ENCODE results near the gene PAK4. TPM values are rescaled to one million over a fixed set of nuclear protein-coding genes. Genes with fewer than 3 reads are reported as not detected.

The PAK4 gene
- total RNA-seq, 1 experiment from 2014 or later: 63.1 TPM

- H3K23me2 ChIP-seq (ENCODE audit: insufficient read length, low read depth, low read length, poor library complexity, severe bottlenecking): peaks cover 3% of the 10 kb centered on the region
- no peaks in the 10 kb centered on the region; the same call in 1 of the 2 replicates for H3K4me1 ChIP-seq (ENCODE audit: insufficient read depth, low read length)
- no peak overlapping the region for H3T11ph ChIP-seq (ENCODE audit: low read length)
- H3K18ac ChIP-seq (ENCODE audit: insufficient read length, low read depth, low read length): no peak overlapping the region
- no peak overlapping the region for H4K8ac ChIP-seq (replicated peaks; ENCODE audit: insufficient read length, low read depth, low read length)
- DNase-seq: no peak
- Mint-ChIP-seq H3K4me1 (peaks cover 22 to 34% of the 10 kb centered on the region in 2 experiments), H3K27me3 (ENCODE audit: low read depth) (no peaks in the 10 kb centered on the region), H3K27ac (no peak overlapping the region), H3K4me3 (no peak overlapping the region), H3K36me3 (ENCODE audit: insufficient read depth in 1 of 3, low read depth in 3 of 3) (peaks cover 2 to 14% (median 13%) of the 10 kb centered on the region in 3 experiments; a peak in 6 of 7 replicates), H3K9me3 (no peaks in the 10 kb centered on the region)
- H3K79me1 ChIP-seq (ENCODE audit: insufficient read depth, low read depth, low read length, poor library complexity, severe bottlenecking): no peaks in the 10 kb centered on the region
- no peaks in the 10 kb centered on the region for H3K9me3 ChIP-seq (ENCODE audit: control insufficient read depth, low read depth, low read length)
- H3K23ac ChIP-seq (ENCODE audit: insufficient read length, low read depth, low read length): no peak overlapping the region
- H3K14ac ChIP-seq (ENCODE audit: insufficient read depth, low read length): no peak overlapping the region
- H3K27ac ChIP-seq (ENCODE audit: insufficient read length, low read depth, low read length): no peak overlapping the region
- H3K9ac ChIP-seq (ENCODE audit: extremely low read depth, insufficient read length, low read length): no peak overlapping the region
- H2AK5ac ChIP-seq (ENCODE audit: insufficient read length, low read length): no peak overlapping the region
- H2BK120ac ChIP-seq (ENCODE audit: low read depth, low read length, poor library complexity, severe bottlenecking): no peak overlapping the region
- no peak overlapping the region for H2BK15ac ChIP-seq (ENCODE audit: low read depth, low read length)
- H2BK12ac ChIP-seq (ENCODE audit: insufficient read length, low read depth, low read length): no peak overlapping the region
- TF ChIP-seq CTCF (conservative IDR thresholded peaks at IDR 0.05): no peak
- H4K5ac ChIP-seq (ENCODE audit: insufficient read length, low read depth, low read length): no peak overlapping the region
- no peaks in the 10 kb centered on the region for H4K20me1 ChIP-seq (ENCODE audit: control insufficient read depth, insufficient read depth, insufficient read length)
- H3K4me2 ChIP-seq (ENCODE audit: insufficient read depth, insufficient read length, low read length): no peak overlapping the region
- no peak overlapping the region for H2AFZ ChIP-seq (ENCODE audit: low read length)
- H3K79me2 ChIP-seq (ENCODE audit: insufficient read depth, low read length): no peaks in the 10 kb centered on the region
- no peak overlapping the region for H3K56ac ChIP-seq (ENCODE audit: insufficient read length, low read depth, low read length)
- WGBS (ENCODE audit: extremely low coverage, insufficient read length, low lambda C conversion rate): no CpG with 5 or more reads among the region's 7 CpGs
- no peak overlapping the region for H2BK20ac ChIP-seq (ENCODE audit: low read depth, low read length, poor library complexity, severe bottlenecking)
- no peak overlapping the region for H3K4ac ChIP-seq (ENCODE audit: low read depth, low read length)
- no peak overlapping the region for H2BK5ac ChIP-seq (ENCODE audit: insufficient read length, low read length)
- H3K27me3 ChIP-seq (ENCODE audit: insufficient read depth, low read length): no peaks in the 10 kb centered on the region
- H4K91ac ChIP-seq (ENCODE audit: insufficient read length, low read depth, low read length): no peak overlapping the region
These were observed 40.3 kb downstream of the PAK4 start for GRCh38 chr19:39165857-39166256.

Data from H9 (cell line).